Adipocyte (in vitro differentiated cells): Measurements from ENCODE around the gene DOCK2.

Source experiments
- DNase-seq: peaks from one replicate; pipeline ENCODE4 v3.0.0-alpha.2; 2015; ENCODE audit warnings: low read depth
- H3K27me3 ChIP-seq: replicated peaks from 2 replicates; pipeline ENCODE4 v1.7.0; 2013; ENCODE audit warnings: mild to moderate bottlenecking, low read length, moderate library complexity; ENCODE audit not compliant: control insufficient read depth, insufficient read depth
- H3K36me3 ChIP-seq: 2 replicates; pipeline ENCODE4 v1.7.0; 2013; ENCODE audit warnings: low read length, mild to moderate bottlenecking, moderate library complexity; ENCODE audit not compliant: control insufficient read depth, insufficient read depth, severe bottlenecking
- H3K4me1 ChIP-seq: 2 replicates; pipeline ENCODE4 v1.7.0; 2013; ENCODE audit warnings: mild to moderate bottlenecking, low read length, moderate library complexity; ENCODE audit not compliant: control insufficient read depth, insufficient read depth
- H3K4me3 ChIP-seq: 2 replicates; pipeline ENCODE4 v1.7.0; 2013; ENCODE audit warnings: mild to moderate bottlenecking, low read length, moderate library complexity
- H3K9ac ChIP-seq: 2 replicates; pipeline ENCODE4 v1.7.0; 2013; ENCODE audit warnings: mild to moderate bottlenecking, low read length, moderate library complexity
- H3K9me3 ChIP-seq: 2 replicates; pipeline ENCODE4 v1.7.0; 2013; ENCODE audit warnings: mild to moderate bottlenecking, low read length, moderate library complexity; ENCODE audit not compliant: control insufficient read depth

The DOCK2 gene

GRCh38 chr5:169850409-169850808 lies 213.3 kb downstream of the DOCK2 start:
- DNase-seq = no peak
- H3K4me3 ChIP-seq = no peak overlapping the region
- H3K27me3 ChIP-seq = no peaks in the 10 kb centered on the region
- no peaks in the 10 kb centered on the region for H3K36me3 ChIP-seq
- H3K9ac ChIP-seq = no peak overlapping the region
- H3K9me3 ChIP-seq = peaks cover 15% of the 10 kb centered on the region
- H3K4me1 ChIP-seq = no peaks in the 10 kb centered on the region

- no peak for DNase-seq
- Histone ChIP-seq H3K4me3 (no peak overlapping the region), H3K27me3 (no peaks in the 10 kb centered on the region), H3K9me3 (peaks cover 15% of the 10 kb centered on the region), H3K4me1 (peaks cover 2% of the 10 kb centered on the region), H3K36me3 (no peaks in the 10 kb centered on the region), H3K9ac (no peak overlapping the region)
Measured at GRCh38 chr5:169851321-169851850, 214.3 kb downstream of the DOCK2 start.

GRCh38 chr5:169856571-169856970 lies 219.5 kb downstream of the DOCK2 start:
- Histone ChIP-seq H3K9ac (no peak overlapping the region), H3K4me3 (no peak overlapping the region)
- DNase-seq = peak; percentile 76

GRCh38 chr5:169860585-169860984 lies 223.5 kb downstream of the DOCK2 start:
- no peaks in the 10 kb centered on the region for H3K27me3 ChIP-seq
- no peak overlapping the region for H3K9ac ChIP-seq
- H3K36me3 ChIP-seq = no peaks in the 10 kb centered on the region
- H3K4me3 ChIP-seq = no peak overlapping the region
- H3K9me3 ChIP-seq = no peaks in the 10 kb centered on the region
- peaks cover 9% of the 10 kb centered on the region for H3K4me1 ChIP-seq
- DNase-seq = no peak

More at GRCh38 chr5:169856571-169856970, 219.5 kb downstream of the DOCK2 start:
- H3K9me3 ChIP-seq = peaks cover under 1% of the 10 kb centered on the region
- no peaks in the 10 kb centered on the region for H3K27me3 ChIP-seq
- H3K4me1 ChIP-seq = peaks cover 9% of the 10 kb centered on the region
- H3K36me3 ChIP-seq = no peaks in the 10 kb centered on the region

GRCh38 chr5:169861433-169861832 lies 224.4 kb downstream of the DOCK2 start:
- Histone ChIP-seq H3K4me1 (peaks cover 6% of the 10 kb centered on the region), H3K27me3 (no peaks in the 10 kb centered on the region), H3K9me3 (no peaks in the 10 kb centered on the region), H3K4me3 (no peak overlapping the region), H3K9ac (no peak overlapping the region), H3K36me3 (no peaks in the 10 kb centered on the region)
- no peak for DNase-seq

- H3K27me3 ChIP-seq = no peaks in the 10 kb centered on the region
- no peaks in the 10 kb centered on the region for H3K36me3 ChIP-seq
- no peaks in the 10 kb centered on the region for H3K9me3 ChIP-seq
- peaks cover 1% of the 10 kb centered on the region for H3K4me1 ChIP-seq
- DNase-seq = peak; percentile 63
- no peak overlapping the region for H3K9ac ChIP-seq
- H3K4me3 ChIP-seq = no peak overlapping the region
Measured at GRCh38 chr5:169861934-169862333, 224.9 kb downstream of the DOCK2 start.

GRCh38 chr5:169862391-169862811 lies 225.3 kb downstream of the DOCK2 start:
- H3K27me3 ChIP-seq = no peaks in the 10 kb centered on the region
- no peak for DNase-seq
- no peak overlapping the region for H3K4me3 ChIP-seq
- H3K9me3 ChIP-seq = no peaks in the 10 kb centered on the region
- H3K36me3 ChIP-seq = no peaks in the 10 kb centered on the region
- H3K4me1 ChIP-seq = no peaks in the 10 kb centered on the region
- no peak overlapping the region for H3K9ac ChIP-seq

- DNase-seq = no peak
- Histone ChIP-seq H3K36me3 (no peaks in the 10 kb centered on the region), H3K4me3 (no peak overlapping the region), H3K4me1 (no peaks in the 10 kb centered on the region), H3K27me3 (no peaks in the 10 kb centered on the region), H3K9me3 (no peaks in the 10 kb centered on the region), H3K9ac (no peak overlapping the region)
Measured at GRCh38 chr5:169864483-169864882, 227.4 kb downstream of the DOCK2 start.

- H3K27me3 ChIP-seq = no peaks in the 10 kb centered on the region
- H3K36me3 ChIP-seq = no peaks in the 10 kb centered on the region
- DNase-seq = no peak
- H3K9ac ChIP-seq = no peak overlapping the region
- H3K9me3 ChIP-seq = no peaks in the 10 kb centered on the region
- H3K4me3 ChIP-seq = no peak overlapping the region
- H3K4me1 ChIP-seq = peaks cover 21% of the 10 kb centered on the region
Measured at GRCh38 chr5:169867347-169867746, 230.3 kb downstream of the DOCK2 start.

- no peak for DNase-seq
- Histone ChIP-seq H3K36me3 (no peaks in the 10 kb centered on the region), H3K9ac (no peak overlapping the region), H3K4me1 (peaks cover 34% of the 10 kb centered on the region), H3K27me3 (no peaks in the 10 kb centered on the region), H3K9me3 (no peaks in the 10 kb centered on the region), H3K4me3 (no peak overlapping the region)
Measured at GRCh38 chr5:169869066-169869465, 232.0 kb downstream of the DOCK2 start.

- H3K4me1 ChIP-seq = peaks cover 46% of the 10 kb centered on the region
- no peak overlapping the region for H3K9ac ChIP-seq
- H3K36me3 ChIP-seq = no peaks in the 10 kb centered on the region
- no peak overlapping the region for H3K4me3 ChIP-seq
- H3K27me3 ChIP-seq = no peaks in the 10 kb centered on the region
- no peaks in the 10 kb centered on the region for H3K9me3 ChIP-seq
- DNase-seq = peak; percentile 26
Measured at GRCh38 chr5:169870211-169870610, 233.1 kb downstream of the DOCK2 start.

GRCh38 chr5:169871826-169872490 lies 234.9 kb downstream of the DOCK2 start:
- Histone ChIP-seq H3K36me3 (no peaks in the 10 kb centered on the region), H3K4me1 (peaks cover 61% of the 10 kb centered on the region), H3K4me3 (no peak overlapping the region), H3K27me3 (no peaks in the 10 kb centered on the region), H3K9me3 (no peaks in the 10 kb centered on the region), H3K9ac (no peak overlapping the region)
- no peak for DNase-seq
